Aorta (tissue), 5 donors: Measurements from ENCODE around the gene PACSIN3. TPM values are rescaled to one million over a fixed set of nuclear protein-coding genes. Genes with fewer than 3 reads are reported as not detected.

Experiments
- ATAC-seq: fragments of 200-7000 bp; cut with Tn5 transposase; one replicate; pipeline ENCODE4 v1.9.1; 2022; ENCODE audit warnings: moderate library complexity; ENCODE audit not compliant: low FRiP score
- DNase-seq, 2 donors: peaks; one replicate each; pipeline ENCODE4 v3.0.0-alpha.2; 2020
- H3K27ac ChIP-seq, 2 donors: one replicate each; pipeline ENCODE4 v1.5.1; 2013; ENCODE audit warnings: low read length in 2 of 2, mild to moderate bottlenecking in 2 of 2, moderate library complexity in 2 of 2, control low read depth in 1 of 2, inconsistent platforms in 1 of 2, low read depth in 1 of 2
- H3K27me3 ChIP-seq, 2 donors: one replicate each; pipeline ENCODE4 v1.6.1; 2013; ENCODE audit warnings: control low read depth in 1 of 2, low read length in 1 of 2, mild to moderate bottlenecking in 1 of 2, moderate library complexity in 1 of 2; ENCODE audit not compliant: insufficient read depth in 2 of 2, control insufficient read depth in 1 of 2
- H3K36me3 ChIP-seq, 2 donors: one replicate each; pipeline ENCODE4 v1.6.1; 2013; ENCODE audit warnings: control low read depth in 1 of 2, low read length in 1 of 2, mild to moderate bottlenecking in 1 of 2; ENCODE audit not compliant: insufficient read depth in 2 of 2, control insufficient read depth in 1 of 2
- H3K4me1 ChIP-seq, 2 donors: one replicate each; pipeline ENCODE4 v1.6.1; 2013; ENCODE audit warnings: low read length in 2 of 2, control low read depth in 1 of 2, mild to moderate bottlenecking in 1 of 2, moderate library complexity in 1 of 2; ENCODE audit not compliant: insufficient read depth in 2 of 2, control insufficient read depth in 1 of 2
- H3K4me3 ChIP-seq, 2 donors: one replicate each; pipeline ENCODE4 v1.5.1; 2013; ENCODE audit warnings: low read length in 2 of 2, control low read depth in 1 of 2, mild to moderate bottlenecking in 1 of 2
- H3K9me3 ChIP-seq: one replicate; pipeline ENCODE4 v1.6.1; 2013; ENCODE audit warnings: mild to moderate bottlenecking, low read length; ENCODE audit not compliant: control insufficient read depth
- WGBS, 2 donors: extraction: QIAGEN DNeasy Blood & Tissue Kit; methylation state at CpG; one replicate each; pipeline ENCODE4 v1.1.7; 2013; 5-methylcytosine and 5-hydroxymethylcytosine counted together
- intact Hi-C, 2 donors: fragments of 100-400 bp; cut with DNase I; formaldehyde crosslinking; loops; one replicate each; pipeline versions ENCODE4 v1.14.2 to v1.15.0; 2022
- polyA plus RNA-seq, 2 donors: library from polyadenylated mRNA; stranded (reverse); fragments of 200-250 nt; gene quantifications; one replicate each; pipeline ENCODE4 v1.2.3, GENCODE V29; 2013
- total RNA-seq, 2 donors: library from RNA; stranded (reverse); fragmentation: NEBNext Ultra II Directional; extraction: Animal tissue kit (Norgen Biotek cat#: 25700); gene quantifications; one replicate each; pipeline ENCODE4 v1.2.1, GENCODE V29; 2021
- donor health status: healthy with polysubstance abuse.
- donor health status: Bipolar disorder and iron deficiency.
- donor health status: DM: no; HTN: no; CAD: no.
- donor health status: DM: no; HTN: no; CAD: no.
- donor health status: DM: yes; HTN: yes; CAD: no.

Gene PACSIN3
- total and polyA plus RNA-seq, 4 donors: 22.0 to 37.1 (median 30.4) TPM

DNA sequence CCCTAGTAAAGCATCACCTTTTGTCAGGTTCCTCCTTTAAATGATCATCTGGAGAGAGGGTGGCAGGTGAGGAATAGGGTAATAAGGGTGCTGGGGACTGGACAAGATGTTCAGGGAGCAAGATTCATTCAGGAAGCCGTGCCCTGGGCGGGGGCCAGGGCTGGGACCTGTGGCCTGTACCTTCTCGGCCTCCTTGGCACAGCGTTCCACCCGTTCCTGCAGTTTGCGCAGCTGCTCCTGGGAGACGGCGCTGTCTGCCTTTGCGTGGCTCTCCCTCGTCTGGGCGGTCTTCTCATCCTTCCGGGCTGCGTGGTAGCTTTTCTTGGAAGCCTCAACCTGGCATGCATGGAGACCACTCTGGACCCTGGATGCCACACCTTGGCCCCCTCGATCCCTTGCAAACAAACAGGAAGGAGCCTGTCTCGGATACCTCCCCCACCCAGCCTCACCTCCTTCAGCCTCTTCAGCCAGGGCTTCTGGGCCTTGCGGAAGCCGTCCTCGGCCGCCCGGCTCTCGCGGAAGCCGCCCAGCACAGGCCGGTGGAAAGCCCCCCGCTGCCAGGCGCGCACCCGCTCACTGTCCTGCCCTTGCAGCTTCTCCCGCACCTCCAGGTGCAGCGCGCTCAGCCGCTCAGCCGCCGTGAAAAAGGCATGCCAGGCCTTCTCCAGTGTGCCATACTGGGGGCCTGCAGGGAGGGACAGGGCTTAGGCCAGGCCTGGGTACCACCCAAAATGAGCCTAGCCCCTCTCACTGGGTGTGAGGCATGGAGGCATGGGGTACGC lies 6.0 kb downstream of the PACSIN3 start:
- Histone ChIP-seq H3K27me3 (no peaks in the 10 kb centered on the region), H3K36me3 (no peaks in the 10 kb centered on the region), H3K4me3 (no peak overlapping the region), H3K27ac (no peak overlapping the region), H3K4me1 (no peaks in the 10 kb centered on the region), H3K9me3 (no peaks in the 10 kb centered on the region)
- WGBS, 2 donors: 92 to 93% methylated on average over 35 of the region's 35 CpGs
- ATAC-seq (no peak), DNase-seq (peak in 1 of 2 donors; percentile 77)
- intact Hi-C loops: no loop called here

DNA sequence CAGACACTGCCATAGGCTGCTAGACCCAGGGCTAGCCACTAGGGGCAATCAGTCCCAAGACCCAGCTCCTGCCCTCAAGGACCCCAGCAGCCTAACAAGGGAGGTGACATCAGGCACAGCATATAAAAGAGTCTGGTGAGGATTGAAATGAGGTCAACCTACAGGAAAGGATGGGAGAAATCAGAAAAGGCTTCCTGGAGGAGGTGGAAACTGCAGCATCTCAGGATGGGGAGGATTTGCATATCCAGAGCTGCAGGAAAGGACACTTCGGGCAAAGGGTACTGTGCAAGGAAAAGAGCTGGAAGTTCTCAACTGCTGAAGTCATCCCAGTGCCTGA lies 6.6 kb downstream of the PACSIN3 start:
- H3K27me3 ChIP-seq: no peaks in the 10 kb centered on the region
- no peak for ATAC-seq
- H3K9me3 ChIP-seq: no peaks in the 10 kb centered on the region
- no peak overlapping the region for H3K4me3 ChIP-seq
- intact Hi-C loops: loop anchor here (5.0 to 10.0 kb wide), 5 partner anchors 38 to 178 kb away; partner anchors contain the start of genes MADD (in 1 of the 2) and NR1H3 (in 1 of the 2)
- no peak for DNase-seq
- H3K27ac ChIP-seq: no peak overlapping the region
- no peaks in the 10 kb centered on the region for H3K4me1 ChIP-seq
- WGBS, 2 donors: 86 to 95% methylated on average over 1 of the region's 1 CpG
- no peaks in the 10 kb centered on the region for H3K36me3 ChIP-seq

DNA sequence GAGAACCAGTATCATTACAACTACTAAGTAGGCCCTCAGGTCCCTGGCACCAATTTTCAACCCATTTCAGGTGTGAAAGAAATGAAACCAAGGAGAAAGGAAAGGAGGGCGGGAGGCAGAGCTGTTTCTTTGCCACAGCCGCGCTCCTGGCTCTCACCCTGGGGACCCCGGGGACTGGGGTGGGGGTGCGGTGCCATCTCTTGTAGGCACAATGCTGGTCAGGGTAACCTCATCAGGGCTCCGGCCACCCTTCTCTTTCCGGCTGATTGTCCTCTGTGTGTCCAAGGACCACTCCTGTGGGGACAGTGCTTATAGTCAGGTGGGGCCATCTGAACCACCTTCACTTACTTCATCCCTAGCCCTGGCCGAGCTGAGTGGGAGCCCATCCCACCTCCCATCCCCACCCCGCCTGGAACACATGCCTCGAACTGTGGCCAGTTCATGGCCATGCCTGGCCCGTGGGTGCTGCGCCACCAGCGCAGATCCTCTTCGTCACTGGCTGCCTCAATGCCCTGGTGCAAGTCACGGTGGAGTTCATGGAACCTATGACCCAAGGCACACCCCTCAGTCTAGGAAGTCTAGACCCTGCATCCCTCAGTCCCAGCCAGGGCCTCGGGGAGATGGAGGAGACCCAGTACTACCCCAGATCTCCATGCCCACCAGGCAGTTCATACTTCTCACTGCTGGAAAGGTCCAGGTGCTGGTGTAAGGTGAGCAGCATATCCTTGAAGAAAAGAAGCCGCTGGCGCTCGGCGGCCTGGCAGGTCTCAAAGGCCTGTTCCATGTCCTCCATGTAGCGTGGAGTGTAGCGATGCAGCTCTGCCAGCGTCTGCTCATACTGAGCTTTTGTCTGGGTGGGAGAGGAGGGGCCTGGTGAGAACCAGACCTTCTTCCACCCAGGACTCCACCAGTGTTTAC lies 7.2 kb downstream of the PACSIN3 start:
- no peaks in the 10 kb centered on the region for H3K9me3 ChIP-seq
- H3K4me1 ChIP-seq: no peaks in the 10 kb centered on the region
- H3K27me3 ChIP-seq: no peaks in the 10 kb centered on the region
- intact Hi-C loops: loop anchor here (5.0 to 10.0 kb wide), 5 partner anchors 38 to 178 kb away; partner anchors contain the start of genes MADD (in 1 of the 2) and NR1H3 (in 1 of the 2)
- peak in 1 of 2 donors; percentile 75 for DNase-seq
- H3K27ac ChIP-seq: no peak overlapping the region
- no peak overlapping the region for H3K4me3 ChIP-seq
- ATAC-seq: no peak
- WGBS, 2 donors: 89 to 92% methylated on average over 23 of the region's 23 CpGs
- H3K36me3 ChIP-seq: no peaks in the 10 kb centered on the region

GRCh38 chr11:47178316-47178715 lies 7.9 kb downstream of the PACSIN3 start:
- Histone ChIP-seq H3K4me1 (no peaks in the 10 kb centered on the region), H3K36me3 (peaks cover 0 to 3% of the 10 kb centered on the region in 2 donors), H3K9me3 (no peaks in the 10 kb centered on the region), H3K27ac (peak overlapping the region in 1 of 2 donors; percentile 92), H3K27me3 (no peaks in the 10 kb centered on the region), H3K4me3 (no peak overlapping the region)
- ATAC-seq: no peak
- WGBS, 2 donors: 80 to 87% methylated on average over 11 of the region's 11 CpGs
- intact Hi-C loops: loop anchor here (5.0 to 10.0 kb wide), 5 partner anchors 39 to 179 kb away; partner anchors contain the start of genes MADD (in 1 of the 2) and NR1H3 (in 1 of the 2)
- DNase-seq: no peak

DNA sequence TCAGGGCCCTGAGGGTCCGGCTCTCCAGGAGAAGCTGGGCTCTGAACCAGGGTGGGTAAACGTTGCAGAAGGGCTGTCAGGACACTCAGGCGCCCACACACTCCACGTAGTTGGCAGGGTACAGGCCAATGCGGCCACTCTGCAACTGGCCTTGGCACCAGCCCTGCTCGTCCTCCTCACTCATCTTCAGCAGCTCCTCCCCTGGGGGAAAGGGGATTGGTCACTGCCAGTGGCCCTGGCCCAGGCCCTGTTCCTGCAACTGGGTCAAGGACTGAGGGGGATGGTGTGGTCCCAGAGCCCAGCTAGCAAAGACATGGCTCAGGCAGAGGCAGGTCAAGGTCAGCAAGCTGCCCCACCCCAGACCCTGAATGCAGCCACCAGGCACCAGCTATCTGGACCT lies 8.4 kb downstream of the PACSIN3 start:
- H3K9me3 ChIP-seq: no peaks in the 10 kb centered on the region
- no peaks in the 10 kb centered on the region for H3K4me1 ChIP-seq
- no peak for ATAC-seq
- peaks cover 2 to 3% of the 10 kb centered on the region in 2 donors for H3K36me3 ChIP-seq
- peak overlapping the region; percentile 15 to 92 for H3K27ac ChIP-seq
- H3K4me3 ChIP-seq: no peak overlapping the region
- WGBS, 2 donors: 26 to 28% methylated on average over 6 of the region's 6 CpGs
- no peaks in the 10 kb centered on the region for H3K27me3 ChIP-seq
- intact Hi-C loops: loop anchor here (2.0 to 10.0 kb wide), 7 partner anchors 37 to 179 kb away; partner anchors contain the start of genes DDB2 (in 1 of the 2), MADD (in 1 of the 2) and NR1H3 (in 1 of the 2)
- peak in 1 of 2 donors; percentile 77 for DNase-seq

DNA sequence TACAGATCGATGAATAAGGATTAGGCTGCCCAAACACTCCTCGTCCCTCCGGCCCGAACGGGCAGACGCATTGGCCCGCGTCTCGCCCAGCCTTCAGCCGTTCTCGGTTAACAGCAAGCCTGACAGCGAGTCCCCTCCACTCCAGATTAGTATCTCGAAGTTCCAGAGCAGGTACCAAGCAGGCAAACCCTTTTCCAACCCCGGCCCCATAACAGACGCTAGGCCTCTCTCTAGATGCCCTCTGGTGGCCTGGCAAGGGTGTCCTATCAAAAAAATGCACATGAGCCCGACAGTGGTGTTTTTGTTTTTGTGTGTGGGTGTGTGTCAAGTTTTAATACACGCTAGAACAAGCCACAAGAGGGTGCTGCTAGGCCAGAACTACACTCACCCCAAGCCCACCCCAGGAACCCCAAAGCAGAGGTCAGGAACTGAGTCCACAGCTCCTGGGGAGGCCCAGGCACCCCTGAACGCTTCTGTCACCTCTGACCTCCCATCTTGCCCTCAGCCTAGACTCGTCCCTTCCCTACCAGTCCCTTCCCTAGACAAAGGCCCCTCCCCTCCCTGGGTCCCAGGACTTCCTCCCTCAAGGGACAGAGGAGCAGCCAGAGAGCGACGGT lies 8.9 kb downstream of the PACSIN3 start:
- Histone ChIP-seq H3K4me1 (no peaks in the 10 kb centered on the region), H3K36me3 (peaks cover 3% of the 10 kb centered on the region in 2 donors), H3K27me3 (no peaks in the 10 kb centered on the region), H3K9me3 (no peaks in the 10 kb centered on the region), H3K4me3 (peak overlapping the region; percentile 37 to 50), H3K27ac (peak overlapping the region; percentile 38 to 92)
- ATAC-seq (peak; percentile 79), DNase-seq (peak in 1 of 2 donors; percentile 74)
- intact Hi-C loops: loop anchor here (2.0 to 10.0 kb wide), 7 partner anchors 37 to 180 kb away; partner anchors contain the start of genes DDB2 (in 1 of the 2), MADD (in 1 of the 2) and NR1H3 (in 1 of the 2)
- 1% methylated on average over 21 of the region's 21 CpGs for WGBS, 2 donors

- ATAC-seq: peak; percentile 96
- Histone ChIP-seq H3K4me1 (no peaks in the 10 kb centered on the region), H3K9me3 (no peaks in the 10 kb centered on the region), H3K4me3 (peak within 1 kb of the TSS; percentile 77 to 78), H3K36me3 (peaks cover 3 to 4% of the 10 kb centered on the region in 2 donors), H3K27ac (peak within 1 kb of the TSS; percentile 38 to 92), H3K27me3 (no peaks in the 10 kb centered on the region)
- intact Hi-C loops: loop anchor here (2.0 to 10.0 kb wide), 7 partner anchors 38 to 181 kb away; partner anchors contain the start of genes DDB2 (in 1 of the 2), MADD (in 1 of the 2) and NR1H3 (in 1 of the 2)
- 0% methylated on average over 70 to 89 of the region's 89 CpGs for WGBS, 2 donors
- DNase-seq: peak; percentile 98 to 99
Observed at GRCh38 chr11:47176328-47177228, 9.7 kb downstream of the PACSIN3 start, which contains the start of gene ARFGAP2. TSS of gene ARFGAP2 (minus strand) at chr11:47176879. CDS start at chr11:47176853, 26 bp downstream.
